HEK293T (cell line): ENCODE results near the gene CRIP1.

Experiments
- CTCF ChIA-PET: fragments of 350-600 bp; formaldehyde crosslinking; extraction: SDS; loops from one replicate; lab custom pipeline; 2021; ENCODE audit warnings: antibody characterized with exemption, inconsistent platforms; lab: Yijun Ruan, JAX
- POLR2A ChIA-PET: fragments of 350-600 bp; formaldehyde crosslinking; extraction: SDS; loops from one replicate; lab custom pipeline; 2020; ENCODE audit warnings: antibody characterized with exemption, inconsistent platforms; lab: Yijun Ruan, JAX
- DNase-seq: peaks from one replicate; pipeline ENCODE4 v3.0.0; 2012; ENCODE audit warnings: mixed read lengths; ENCODE audit errors: extremely low spot score
- ARNT ChIP-seq: fragments of 450-650 bp; IDR thresholded peaks from 2 replicates; pipeline ENCODE4 v1.6.1; 2017; ENCODE audit warnings: mild to moderate bottlenecking
- BHLHE40 ChIP-seq: fragments of 450-650 bp; IDR thresholded peaks from 2 replicates; pipeline ENCODE4 v1.6.1; 2016; ENCODE audit warnings: mild to moderate bottlenecking, moderate library complexity, borderline replicate concordance
- CTBP1 ChIP-seq: fragments of 450-650 bp; IDR thresholded peaks from 2 replicates; pipeline ENCODE4 v1.6.1; 2016; ENCODE audit warnings: borderline replicate concordance
- ELF4 ChIP-seq: fragments of 450-650 bp; IDR thresholded peaks from 2 replicates; pipeline ENCODE4 v1.6.1; 2017; ENCODE audit warnings: antibody characterized with exemption
- FOXA1 ChIP-seq: fragments of 450-650 bp; IDR thresholded peaks from 2 replicates; pipeline ENCODE4 v1.6.1; 2016; ENCODE audit warnings: mild to moderate bottlenecking
- FOXK2 ChIP-seq: fragments of 450-650 bp; IDR thresholded peaks from 2 replicates; pipeline ENCODE4 v1.6.1; 2016; ENCODE audit warnings: mild to moderate bottlenecking
- FOXM1 ChIP-seq: fragments of 450-650 bp; IDR thresholded peaks from 2 replicates; pipeline ENCODE4 v1.6.1; 2017; ENCODE audit warnings: mild to moderate bottlenecking, borderline replicate concordance
- HDGF ChIP-seq: fragments of 450-650 bp; IDR thresholded peaks from 2 replicates; pipeline ENCODE4 v1.6.1; 2017; ENCODE audit warnings: antibody characterized with exemption, borderline replicate concordance
- L3MBTL2 ChIP-seq: fragments of 450-650 bp; conservative IDR thresholded peaks from 2 replicates; pipeline ENCODE4 v1.6.1; 2016; ENCODE audit warnings: mild to moderate bottlenecking
- LEF1 ChIP-seq: fragments of 450-650 bp; IDR thresholded peaks from 2 replicates; pipeline ENCODE4 v1.6.1; 2017; ENCODE audit warnings: mild to moderate bottlenecking, borderline replicate concordance
- NFRKB ChIP-seq: fragments of 450-650 bp; IDR thresholded peaks from 2 replicates; pipeline ENCODE4 v1.6.1; 2016; ENCODE audit warnings: mild to moderate bottlenecking, moderate library complexity
- SP1 ChIP-seq: fragments of 450-650 bp; IDR thresholded peaks from 2 replicates; pipeline ENCODE4 v1.6.1; 2017
- SUZ12 ChIP-seq: fragments of 450-650 bp; IDR thresholded peaks from 2 replicates; pipeline ENCODE4 v1.6.1; 2016; ENCODE audit warnings: mild to moderate bottlenecking
- TARDBP ChIP-seq: fragments of 450-650 bp; IDR thresholded peaks from 2 replicates; pipeline ENCODE4 v1.6.1; 2016
- ZNF384 ChIP-seq: fragments of 450-650 bp; IDR thresholded peaks from 2 replicates; pipeline ENCODE4 v1.6.1; 2016
- TF ChIP-seq, protein P1 (sequence below): fragments of 450-650 bp; IDR thresholded peaks from 2 replicates; pipeline ENCODE4 v1.6.1; 2016

CRIP1 gene

DNA sequence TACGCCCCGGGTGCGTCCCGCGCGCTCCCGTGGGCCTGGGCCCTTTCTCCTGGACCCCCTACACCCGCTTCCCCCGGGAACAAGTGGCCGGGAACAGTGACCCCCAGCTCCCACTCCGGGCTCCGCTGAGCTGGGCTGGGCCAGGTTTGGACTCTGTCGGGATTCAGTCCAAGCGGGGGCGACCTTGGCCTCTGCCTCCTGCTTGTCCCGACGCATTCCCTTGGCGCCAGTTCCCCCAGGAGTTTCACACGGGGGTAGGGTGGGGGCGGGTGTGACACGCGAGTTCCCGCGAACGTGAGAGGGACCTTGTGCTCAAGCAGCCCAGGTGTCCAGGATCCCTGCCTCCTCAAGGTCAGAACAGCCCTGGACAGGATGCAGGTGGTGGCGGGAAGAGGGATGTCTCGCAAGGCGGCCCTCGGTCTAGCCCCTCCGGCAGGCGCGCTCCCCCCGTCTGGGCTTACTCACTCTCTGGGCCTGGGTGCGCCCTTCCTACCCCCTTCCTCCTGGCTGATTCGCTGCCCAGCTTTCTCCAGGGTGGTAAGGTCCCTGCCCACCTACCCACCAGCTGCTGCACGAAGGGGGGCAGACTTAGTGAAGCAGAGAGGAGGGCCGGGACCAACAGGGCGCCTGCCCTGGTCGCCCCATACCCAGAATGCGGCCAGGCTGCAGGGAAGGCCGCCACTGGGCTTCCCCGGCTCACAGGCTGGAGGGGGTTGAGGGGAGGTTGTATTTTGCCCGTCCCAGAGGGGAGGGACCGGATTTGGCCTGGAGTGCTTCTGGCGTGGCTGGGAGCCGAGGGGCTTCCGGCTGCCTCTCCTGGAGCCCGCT lies 11.2 kb upstream of the CRIP1 start:
- no peak for TF ChIP-seq ARNT
- no peak for TF ChIP-seq NFRKB
- no peak for TF ChIP-seq SP1
- no peak for TF ChIP-seq LEF1
- no peak for TF ChIP-seq FOXM1
- TF ChIP-seq, protein P1, sequence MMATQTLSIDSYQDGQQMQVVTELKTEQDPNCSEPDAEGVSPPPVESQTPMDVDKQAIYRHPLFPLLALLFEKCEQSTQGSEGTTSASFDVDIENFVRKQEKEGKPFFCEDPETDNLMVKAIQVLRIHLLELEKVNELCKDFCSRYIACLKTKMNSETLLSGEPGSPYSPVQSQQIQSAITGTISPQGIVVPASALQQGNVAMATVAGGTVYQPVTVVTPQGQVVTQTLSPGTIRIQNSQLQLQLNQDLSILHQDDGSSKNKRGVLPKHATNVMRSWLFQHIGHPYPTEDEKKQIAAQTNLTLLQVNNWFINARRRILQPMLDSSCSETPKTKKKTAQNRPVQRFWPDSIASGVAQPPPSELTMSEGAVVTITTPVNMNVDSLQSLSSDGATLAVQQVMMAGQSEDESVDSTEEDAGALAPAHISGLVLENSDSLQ = no peak
- no peak for TF ChIP-seq SUZ12
- no peak for TF ChIP-seq ELF4
- TF ChIP-seq FOXK2 = no peak
- TF ChIP-seq BHLHE40 = no peak
- TF ChIP-seq FOXA1 = no peak
- TF ChIP-seq TARDBP = no peak
- no peak for TF ChIP-seq HDGF
- TF ChIP-seq L3MBTL2 = no peak
- TF ChIP-seq ZNF384 = no peak
- no peak for TF ChIP-seq CTBP1
- ChIA-PET POLR2A (no interaction called here), CTCF (no interaction called here)
- no peak for DNase-seq

DNA sequence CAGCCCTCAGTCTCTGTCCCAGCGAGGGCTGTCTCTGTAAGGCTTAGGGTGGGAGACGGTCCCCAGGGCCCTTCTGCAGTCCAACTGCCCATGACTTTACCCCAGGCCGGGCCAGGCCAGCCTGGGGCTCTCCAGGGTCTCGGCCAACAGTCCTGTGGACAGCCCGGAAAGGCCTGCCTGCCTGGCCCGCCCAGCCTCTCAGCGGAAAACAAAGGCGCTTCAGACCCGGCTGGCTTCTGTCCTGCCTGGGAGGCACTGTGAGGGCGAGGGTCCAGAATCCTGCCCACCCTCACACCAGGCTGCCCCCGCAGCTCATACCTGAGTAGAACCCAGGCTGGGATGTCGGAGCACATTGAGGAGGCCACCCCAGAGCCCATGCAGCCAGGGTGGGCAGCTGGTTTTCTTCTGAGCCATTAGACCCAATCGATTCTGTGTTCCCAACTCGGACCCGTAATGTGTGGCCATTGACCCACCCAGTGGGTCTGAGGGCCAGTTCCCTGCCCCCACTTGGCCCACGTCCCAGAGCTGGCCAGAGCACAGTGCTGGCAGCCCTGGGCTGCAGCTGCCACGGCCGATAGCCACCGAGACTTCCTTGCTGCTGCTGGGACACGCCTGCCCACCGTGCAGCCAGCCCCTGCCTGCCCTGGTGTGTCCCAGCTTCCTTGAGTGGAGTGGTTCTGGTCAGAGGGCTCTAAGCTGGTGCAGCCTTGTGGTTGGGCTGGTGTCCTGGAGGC lies 10.4 kb upstream of the CRIP1 start:
- no peak for DNase-seq
- TF ChIP-seq L3MBTL2 = no peak
- TF ChIP-seq ELF4 = no peak
- TF ChIP-seq BHLHE40 = no peak
- TF ChIP-seq, protein P1 = no peak
- no peak for TF ChIP-seq FOXA1
- TF ChIP-seq TARDBP = no peak
- TF ChIP-seq SUZ12 = no peak
- no peak for TF ChIP-seq SP1
- no peak for TF ChIP-seq LEF1
- no peak for TF ChIP-seq CTBP1
- TF ChIP-seq FOXM1 = no peak
- ChIA-PET CTCF (no interaction called here), POLR2A (no interaction called here)

DNA sequence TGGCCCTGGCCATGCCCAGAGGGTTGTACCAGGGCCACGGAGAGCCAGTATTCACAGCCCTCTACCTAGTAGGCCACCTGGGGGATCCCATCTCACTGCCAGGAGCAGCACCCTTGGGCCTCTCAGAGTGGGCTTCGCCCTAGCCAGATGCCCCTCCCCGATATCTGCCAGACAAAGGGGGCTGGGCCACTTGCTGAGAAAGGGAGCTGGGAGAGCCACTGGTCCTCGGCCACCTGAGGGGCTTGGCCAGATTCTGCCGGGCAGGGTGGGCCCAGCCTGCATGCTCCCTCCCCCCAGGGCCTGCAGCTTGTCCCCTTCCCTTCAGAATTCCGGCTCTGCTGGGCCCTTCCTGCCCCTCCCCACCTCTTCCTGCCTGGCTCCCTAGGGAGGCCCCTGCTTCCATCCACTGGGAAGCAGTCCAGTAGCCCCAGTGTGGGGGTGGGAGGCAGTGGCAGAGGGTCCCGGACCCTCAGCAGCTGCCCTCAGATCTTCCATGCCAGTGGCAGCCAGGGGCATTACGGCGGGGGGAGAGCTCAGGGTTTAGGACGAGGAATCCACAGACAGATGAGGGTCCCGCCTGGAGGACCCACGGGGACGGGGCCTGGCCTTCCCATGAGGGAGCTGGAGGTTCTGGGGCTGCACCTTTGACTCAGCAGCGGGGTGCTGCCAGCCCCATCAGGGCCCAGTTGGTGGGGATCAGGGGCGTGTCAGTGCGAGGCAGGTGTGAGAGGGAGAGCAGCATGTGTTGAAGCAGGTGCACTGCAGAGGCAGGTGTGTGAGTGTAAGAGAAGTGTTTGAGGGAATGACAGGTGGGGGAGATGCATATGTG lies 9.6 kb upstream of the CRIP1 start:
- CTCF ChIA-PET = no interaction called here

DNA sequence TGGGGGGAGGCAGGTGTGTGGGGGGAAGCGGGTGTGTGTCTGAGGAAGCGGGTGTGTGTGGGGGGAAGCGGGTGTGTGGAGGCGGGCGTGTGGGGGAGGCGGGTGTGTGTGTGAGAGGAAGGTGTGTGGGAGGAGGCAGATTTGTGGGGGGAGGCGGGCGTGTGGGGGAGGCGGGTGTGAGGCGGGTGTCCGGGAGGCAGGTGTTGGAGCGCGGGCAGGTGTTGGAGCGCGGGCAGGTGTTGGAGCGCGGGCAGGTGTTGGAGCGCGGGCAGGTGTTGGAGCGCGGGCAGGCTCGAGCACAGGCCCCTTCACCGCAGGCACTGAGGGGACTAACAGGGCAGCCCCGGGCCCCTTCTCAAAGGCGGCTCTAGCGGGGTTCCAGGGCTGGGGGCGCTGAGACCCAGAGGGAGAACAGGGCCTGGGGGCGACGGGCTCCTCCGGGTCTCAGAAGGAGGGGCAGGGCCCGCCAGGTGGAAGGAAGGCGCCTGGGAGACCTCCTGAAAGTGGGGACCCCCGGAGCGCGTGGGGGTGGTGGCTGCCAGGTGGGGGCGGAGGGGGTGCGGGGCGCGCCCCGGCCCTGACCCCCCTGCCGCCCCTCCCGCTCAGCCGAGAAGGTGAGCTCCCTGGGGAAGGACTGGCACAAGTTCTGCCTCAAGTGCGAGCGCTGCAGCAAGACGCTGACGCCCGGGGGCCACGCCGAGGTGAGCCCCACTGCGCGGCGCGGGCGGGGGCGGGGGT lies 8.9 kb upstream of the CRIP1 start:
- ChIA-PET CTCF (no interaction called here), POLR2A (no interaction called here)
- DNase-seq = no peak
- TF ChIP-seq CTBP1 (no peak), L3MBTL2 (no peak), ELF4 (no peak), SUZ12 (no peak), FOXK2 (no peak), HDGF (no peak), ZNF384 (no peak), TARDBP (no peak), LEF1 (no peak), ARNT (no peak), NFRKB (no peak)
- TF ChIP-seq, protein P1 = no peak

More for the DNA sequence above, 9.6 kb upstream of the CRIP1 start:
- TF ChIP-seq, protein P1 = no peak
- TF ChIP-seq CTBP1 = no peak
- no peak for TF ChIP-seq LEF1
- TF ChIP-seq BHLHE40 = no peak
- no peak for TF ChIP-seq SP1
- no peak for TF ChIP-seq ARNT
- no peak for TF ChIP-seq TARDBP
- TF ChIP-seq ZNF384 = no peak
- TF ChIP-seq L3MBTL2 = no peak
- TF ChIP-seq FOXA1 = no peak
- no peak for TF ChIP-seq FOXM1
- TF ChIP-seq HDGF = no peak
- TF ChIP-seq SUZ12 = no peak
- no peak for TF ChIP-seq FOXK2
- no peak for TF ChIP-seq ELF4
- no peak for TF ChIP-seq NFRKB
- POLR2A ChIA-PET = no interaction called here
- no peak for DNase-seq
